Ishikawa (cell line): ENCODE measurements around the gene ACTC1.

Experiments used
- CEBPB ChIP-seq: IDR thresholded peaks from 2 replicates; pipeline ENCODE4 v1.6.1; 2012
- CREB1 ChIP-seq: IDR thresholded peaks from 2 replicates; pipeline ENCODE4 v1.6.1; 2012; ENCODE audit warnings: low read depth
- EGR1 ChIP-seq: IDR thresholded peaks from 2 replicates; pipeline ENCODE4 v1.6.1; 2012
- EP300 ChIP-seq: IDR thresholded peaks from 2 replicates; pipeline ENCODE4 v1.6.1; 2012; ENCODE audit warnings: borderline replicate concordance
- FOXM1 ChIP-seq: IDR thresholded peaks from 2 replicates; pipeline ENCODE4 v1.6.1; 2012; ENCODE audit warnings: low read depth, borderline replicate concordance
- NFIC ChIP-seq: IDR thresholded peaks from 2 replicates; pipeline ENCODE4 v1.6.1; 2012
- RAD21 ChIP-seq: IDR thresholded peaks from 2 replicates; pipeline ENCODE4 v1.6.1; 2012; ENCODE audit warnings: low read depth
- TAF1 ChIP-seq: IDR thresholded peaks from 2 replicates; pipeline ENCODE4 v1.6.1; 2012; ENCODE audit warnings: low read depth, mild to moderate bottlenecking
- TCF12 ChIP-seq: IDR thresholded peaks from 2 replicates; pipeline ENCODE4 v1.6.1; 2012; ENCODE audit warnings: low read depth
- TEAD4 ChIP-seq: IDR thresholded peaks from 2 replicates; pipeline ENCODE4 v1.6.1; 2012
- YY1 ChIP-seq: IDR thresholded peaks from 2 replicates; pipeline ENCODE4 v1.6.1; 2012; ENCODE audit warnings: low read depth
- ZBTB7A ChIP-seq: IDR thresholded peaks from 2 replicates; pipeline ENCODE4 v1.6.1; 2012; ENCODE audit warnings: low read depth
- TF ChIP-seq, protein P1 (sequence below): IDR thresholded peaks from 2 replicates; pipeline ENCODE4 v1.6.1; 2012
- TF ChIP-seq, protein P2 (sequence below): IDR thresholded peaks from 2 replicates; pipeline ENCODE4 v1.6.1; 2012
- TF ChIP-seq, protein P3 (sequence below): IDR thresholded peaks from 2 replicates; pipeline ENCODE4 v1.6.1; 2012; ENCODE audit warnings: low read depth, mild to moderate bottlenecking

ACTC1 gene

DNA sequence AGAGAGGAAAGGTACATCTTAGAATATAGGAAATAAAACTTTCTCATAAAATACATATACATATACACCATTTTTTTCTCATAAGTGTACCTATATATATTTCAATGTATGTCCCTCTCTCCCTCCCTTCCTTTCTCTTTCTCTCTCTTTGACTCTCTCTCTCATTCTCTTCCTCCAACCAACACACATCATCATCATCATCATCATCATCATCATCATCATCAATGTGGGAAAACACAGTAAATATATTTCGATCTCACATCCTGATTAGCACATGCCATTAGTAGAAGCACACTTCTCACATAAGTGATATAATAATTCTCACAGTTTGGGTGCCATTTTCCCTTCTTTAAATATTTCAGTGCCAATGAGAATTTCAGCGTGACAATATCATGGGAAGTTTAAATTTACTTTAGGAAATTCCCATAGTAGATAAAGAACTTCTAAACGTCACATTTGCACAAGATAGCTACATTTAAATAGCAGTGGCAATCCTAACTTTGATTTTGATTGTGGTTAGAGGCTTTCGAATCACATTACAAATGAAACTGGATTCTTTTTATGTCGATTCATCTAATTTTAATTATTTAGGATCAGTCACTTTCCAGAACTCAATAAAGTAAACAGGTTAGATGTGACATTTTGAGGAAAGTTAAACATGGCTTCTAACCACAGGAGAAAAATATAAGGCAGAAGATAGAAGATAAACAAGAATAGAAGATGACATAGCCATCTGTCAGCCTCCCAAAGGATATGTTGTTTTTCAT is 33.0 kb upstream of the ACTC1 start:
- TF ChIP-seq CEBPB (no peak), CREB1 (no peak), YY1 (no peak), ZBTB7A (no peak), EP300 (no peak), TEAD4 (no peak), TCF12 (no peak), RAD21 (no peak), NFIC (no peak), EGR1 (no peak), TAF1 (no peak), FOXM1 (no peak)
- TF ChIP-seq, protein P1, sequence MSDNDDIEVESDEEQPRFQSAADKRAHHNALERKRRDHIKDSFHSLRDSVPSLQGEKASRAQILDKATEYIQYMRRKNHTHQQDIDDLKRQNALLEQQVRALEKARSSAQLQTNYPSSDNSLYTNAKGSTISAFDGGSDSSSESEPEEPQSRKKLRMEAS: no peak
- TF ChIP-seq, protein P2, sequence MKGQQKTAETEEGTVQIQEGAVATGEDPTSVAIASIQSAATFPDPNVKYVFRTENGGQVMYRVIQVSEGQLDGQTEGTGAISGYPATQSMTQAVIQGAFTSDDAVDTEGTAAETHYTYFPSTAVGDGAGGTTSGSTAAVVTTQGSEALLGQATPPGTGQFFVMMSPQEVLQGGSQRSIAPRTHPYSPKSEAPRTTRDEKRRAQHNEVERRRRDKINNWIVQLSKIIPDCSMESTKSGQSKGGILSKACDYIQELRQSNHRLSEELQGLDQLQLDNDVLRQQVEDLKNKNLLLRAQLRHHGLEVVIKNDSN: no peak
- TF ChIP-seq, protein P3, sequence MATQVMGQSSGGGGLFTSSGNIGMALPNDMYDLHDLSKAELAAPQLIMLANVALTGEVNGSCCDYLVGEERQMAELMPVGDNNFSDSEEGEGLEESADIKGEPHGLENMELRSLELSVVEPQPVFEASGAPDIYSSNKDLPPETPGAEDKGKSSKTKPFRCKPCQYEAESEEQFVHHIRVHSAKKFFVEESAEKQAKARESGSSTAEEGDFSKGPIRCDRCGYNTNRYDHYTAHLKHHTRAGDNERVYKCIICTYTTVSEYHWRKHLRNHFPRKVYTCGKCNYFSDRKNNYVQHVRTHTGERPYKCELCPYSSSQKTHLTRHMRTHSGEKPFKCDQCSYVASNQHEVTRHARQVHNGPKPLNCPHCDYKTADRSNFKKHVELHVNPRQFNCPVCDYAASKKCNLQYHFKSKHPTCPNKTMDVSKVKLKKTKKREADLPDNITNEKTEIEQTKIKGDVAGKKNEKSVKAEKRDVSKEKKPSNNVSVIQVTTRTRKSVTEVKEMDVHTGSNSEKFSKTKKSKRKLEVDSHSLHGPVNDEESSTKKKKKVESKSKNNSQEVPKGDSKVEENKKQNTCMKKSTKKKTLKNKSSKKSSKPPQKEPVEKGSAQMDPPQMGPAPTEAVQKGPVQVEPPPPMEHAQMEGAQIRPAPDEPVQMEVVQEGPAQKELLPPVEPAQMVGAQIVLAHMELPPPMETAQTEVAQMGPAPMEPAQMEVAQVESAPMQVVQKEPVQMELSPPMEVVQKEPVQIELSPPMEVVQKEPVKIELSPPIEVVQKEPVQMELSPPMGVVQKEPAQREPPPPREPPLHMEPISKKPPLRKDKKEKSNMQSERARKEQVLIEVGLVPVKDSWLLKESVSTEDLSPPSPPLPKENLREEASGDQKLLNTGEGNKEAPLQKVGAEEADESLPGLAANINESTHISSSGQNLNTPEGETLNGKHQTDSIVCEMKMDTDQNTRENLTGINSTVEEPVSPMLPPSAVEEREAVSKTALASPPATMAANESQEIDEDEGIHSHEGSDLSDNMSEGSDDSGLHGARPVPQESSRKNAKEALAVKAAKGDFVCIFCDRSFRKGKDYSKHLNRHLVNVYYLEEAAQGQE: no peak

DNA sequence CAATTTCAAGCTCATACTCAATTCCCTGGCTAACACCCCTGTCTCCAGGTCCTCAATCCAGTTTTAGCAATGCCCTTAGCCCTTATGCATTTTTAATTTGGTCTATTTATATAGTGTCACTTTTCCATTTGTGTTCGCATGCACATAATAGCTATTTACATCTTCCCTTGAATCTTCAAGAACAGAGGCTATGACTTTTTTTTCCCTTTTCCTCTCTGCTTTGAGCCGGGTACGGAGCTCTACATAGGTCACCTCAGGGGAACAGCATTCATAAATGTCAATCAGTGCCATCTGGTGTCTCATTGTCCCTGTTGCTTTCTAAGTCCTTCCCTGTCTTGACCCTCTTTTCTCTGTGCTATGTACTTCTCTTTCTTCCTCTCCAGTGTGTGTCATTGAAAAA is 26.5 kb upstream of the ACTC1 start:
- TF ChIP-seq CREB1: no peak
- TF ChIP-seq NFIC: no peak
- TF ChIP-seq ZBTB7A: no peak
- TF ChIP-seq CEBPB: no peak
- TF ChIP-seq, protein P1: no peak
- TF ChIP-seq YY1: no peak
- TF ChIP-seq RAD21: no peak
- no peak for TF ChIP-seq EP300

DNA sequence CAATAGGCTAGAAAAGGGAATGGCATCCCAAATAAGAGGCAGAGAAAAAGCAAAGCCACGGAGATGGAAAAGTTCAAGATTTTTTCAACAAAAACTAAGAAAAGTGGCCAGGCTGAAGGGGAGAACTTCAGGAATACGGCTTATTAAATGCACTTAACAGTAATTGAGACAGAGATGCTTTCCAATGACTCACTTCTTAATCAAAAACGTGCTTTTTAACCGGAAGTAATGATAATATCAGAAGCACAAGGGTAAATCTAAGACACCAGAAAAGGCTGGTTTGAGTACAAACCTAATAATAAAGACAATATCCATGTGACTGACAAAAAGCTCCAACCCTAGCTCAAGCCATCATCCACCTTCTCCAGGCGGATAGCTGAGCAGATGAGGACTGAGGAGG is 24.8 kb upstream of the ACTC1 start:
- TF ChIP-seq ZBTB7A (no peak), TEAD4 (no peak), EGR1 (no peak)

DNA sequence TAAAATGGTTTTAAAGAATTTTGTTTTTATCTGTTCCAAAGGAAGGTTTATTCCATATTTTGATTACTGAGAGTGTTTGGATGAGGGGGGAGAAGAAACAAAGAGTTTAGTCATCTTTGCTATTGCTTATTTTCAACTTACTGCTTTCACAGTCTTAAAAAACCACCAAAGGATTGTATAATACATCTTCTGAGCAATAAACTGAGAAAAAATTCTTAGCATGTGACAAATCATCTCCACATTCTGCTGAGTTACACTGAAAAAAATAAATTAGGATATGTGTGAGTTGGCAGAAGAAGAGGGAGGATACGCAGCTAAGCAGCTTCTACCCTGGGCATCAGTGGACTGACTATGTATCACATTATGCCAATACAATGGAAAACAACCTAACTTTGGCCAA is 23.2 kb upstream of the ACTC1 start:
- TF ChIP-seq, protein P1: no peak
- TF ChIP-seq NFIC: no peak
- no peak for TF ChIP-seq CEBPB
- no peak for TF ChIP-seq CREB1
- no peak for TF ChIP-seq TAF1
- TF ChIP-seq, protein P3: no peak
- TF ChIP-seq YY1: no peak
- TF ChIP-seq EP300: no peak
- TF ChIP-seq ZBTB7A: no peak
- no peak for TF ChIP-seq FOXM1
- no peak for TF ChIP-seq TCF12
- TF ChIP-seq, protein P2: no peak

DNA sequence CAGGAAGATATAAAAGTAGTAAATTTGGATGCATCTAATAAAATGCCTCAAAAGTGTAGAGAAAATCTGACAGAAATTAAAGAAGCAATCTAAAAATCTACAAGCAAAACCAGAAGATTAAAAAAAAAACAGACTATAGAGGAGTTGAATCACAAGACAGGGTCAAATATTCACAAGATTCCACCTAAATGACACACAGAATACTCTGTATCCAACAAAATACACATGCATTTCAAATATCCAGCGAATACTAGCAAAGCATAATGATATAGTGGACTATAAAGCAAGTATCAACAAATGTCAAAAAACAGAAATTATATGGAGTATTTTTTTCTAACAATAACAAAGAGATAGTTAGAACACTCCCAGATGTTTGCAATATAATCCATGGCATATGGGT is 20.5 kb upstream of the ACTC1 start:
- TF ChIP-seq TAF1 (no peak), YY1 (no peak), NFIC (no peak), TEAD4 (no peak), FOXM1 (no peak), ZBTB7A (no peak), RAD21 (no peak), CEBPB (no peak), EP300 (no peak)
- TF ChIP-seq, protein P1: no peak
- TF ChIP-seq, protein P3: no peak
